OCI-LY7 (cell line): ENCODE data around the gene HSD17B2. TPM values are rescaled to one million over a fixed set of nuclear protein-coding genes. Genes with fewer than 3 reads are reported as not detected.

Experiments used
- BruUV-seq: library from RNA; stranded (reverse); fragments of 400-500 nt; replicated peaks from 2 replicates; lab custom pipeline; 2021; lab: Mats Ljungman, UMichigan
- CTCF ChIA-PET: fragments of 300-600 bp; sonication (Branson Sonifier 250); formaldehyde crosslinking; loops from one replicate; lab custom pipeline; 2022; ENCODE audit warnings: antibody characterized with exemption; ENCODE audit not compliant: unreplicated experiment; lab: Charles Lee
- POLR2A ChIA-PET: fragments of 300-600 bp; sonication (Branson Sonifier 250); formaldehyde crosslinking; loops from one replicate; lab custom pipeline; 2022; ENCODE audit warnings: antibody characterized with exemption; lab: Charles Lee
- DNase-seq: peaks from one replicate; pipeline ENCODE4 v3.0.0-alpha.2; 2015; ENCODE audit warnings: low spot score
- H2AFZ ChIP-seq: fragments of 200-600 bp; sonication (generic), shearing (Covaris generic); 2 replicates; pipeline ENCODE4 v1.6.1; 2014; ENCODE audit warnings: mild to moderate bottlenecking, antibody characterized with exemption, low read length, moderate library complexity
- H3K27ac ChIP-seq: fragments of 200-600 bp; sonication (generic); 2 replicates; pipeline ENCODE4 v1.5.1; 2014; ENCODE audit warnings: mixed run types, low read depth, mild to moderate bottlenecking, moderate library complexity, low read length, inconsistent platforms; ENCODE audit not compliant: poor library complexity, severe bottlenecking
- H3K36me3 ChIP-seq: fragments of 200-600 bp; sonication (generic); 2 replicates; pipeline ENCODE4 v1.6.1; 2014; ENCODE audit warnings: mild to moderate bottlenecking, antibody characterized with exemption, low read length, moderate library complexity, mixed read lengths; ENCODE audit not compliant: insufficient read depth
- H3K4me1 ChIP-seq: fragments of 200-600 bp; sonication (generic); 2 replicates; pipeline ENCODE4 v1.5.1; 2014; ENCODE audit warnings: mild to moderate bottlenecking, low read length; ENCODE audit not compliant: insufficient read depth, poor library complexity, severe bottlenecking
- H3K4me2 ChIP-seq: fragments of 200-600 bp; sonication (generic); 2 replicates; pipeline ENCODE4 v1.6.1; 2014; ENCODE audit warnings: mild to moderate bottlenecking, low read length
- H3K4me3 ChIP-seq: fragments of 200-600 bp; sonication (generic); 2 replicates; pipeline ENCODE4 v1.5.1; 2014; ENCODE audit warnings: mild to moderate bottlenecking, low read depth, low read length; ENCODE audit not compliant: poor library complexity, severe bottlenecking
- H3K79me2 ChIP-seq: fragments of 200-600 bp; sonication (generic); 2 replicates; pipeline ENCODE4 v1.6.1; 2016; ENCODE audit warnings: low read depth, mild to moderate bottlenecking, low read length, moderate library complexity, mixed read lengths; ENCODE audit not compliant: insufficient read depth
- H3K9me2 ChIP-seq: fragments of 200-600 bp; sonication (generic); 2 replicates; pipeline ENCODE4 v1.6.1; 2016; ENCODE audit warnings: mild to moderate bottlenecking, low read length, mixed read lengths; ENCODE audit not compliant: insufficient read depth
- H3K9me3 ChIP-seq: fragments of 200-600 bp; sonication (generic); 2 replicates; pipeline ENCODE4 v1.6.1; 2014; ENCODE audit warnings: mild to moderate bottlenecking, mixed run types, low read length, mixed read lengths
- H4K20me1 ChIP-seq: fragments of 200-600 bp; sonication (generic); 2 replicates; pipeline ENCODE4 v1.6.1; 2014; ENCODE audit warnings: mild to moderate bottlenecking, antibody characterized with exemption, low read length, moderate library complexity, mixed read lengths; ENCODE audit not compliant: insufficient read depth
- EZH2phosphoT487 ChIP-seq: fragments of 200-600 bp; sonication (generic); IDR thresholded peaks from 2 replicates; pipeline ENCODE4 v1.6.1; 2018; ENCODE audit warnings: low read depth, borderline replicate concordance, mild to moderate bottlenecking, mixed run types, antibody characterized with exemption, low read length, moderate library complexity, mixed read lengths
- intact Hi-C: fragments of 100-400 bp; cut with micrococcal nuclease; formaldehyde crosslinking; loops from one replicate; pipeline ENCODE4 v1.10.0; 2022; ENCODE audit not compliant: unreplicated experiment
- total RNA-seq, 2 experiments: library from RNA; depleted of rRNA in 1 of 2; stranded (reverse); fragments of >200 nt in 1 of 2; shearing (Covaris generic) in 1 of 2; gene quantifications; 2 replicates each; pipeline ENCODE4 v1.2.3, GENCODE V29; 2014 to 2022
- TF ChIP-seq, protein P1 (sequence below): fragments of 200-600 bp; sonication (generic); conservative IDR thresholded peaks from 2 replicates; pipeline ENCODE4 v1.5.1; 2014; ENCODE audit warnings: mild to moderate bottlenecking, antibody characterized with exemption, low read length, moderate library complexity, mixed read lengths

HSD17B2 gene
- total RNA-seq, 2 experiments from 2014 or later, result not detected

GRCh38 chr16:82011199-82011641, 23.8 kb upstream of the HSD17B2 start, which contains the start of gene SDR42E1:
Gene SDR42E1, minus strand, starts transcription at chr16:82011470. Its CDS starts 10,612 bp downstream, at chr16:82000858.
- no peak within 1 kb of the TSS for H3K27ac ChIP-seq
- 0 out of 2 replicates have a peak, but pooled peaks cover 10% of the 10 kb centered on the region for H3K9me3 ChIP-seq
- no peak within 1 kb of the TSS for H2AFZ ChIP-seq
- CTCF ChIA-PET, result no interaction called here
- DNase-seq, result peak; percentile 11
- H3K4me2 ChIP-seq, result peak within 1 kb of the TSS; percentile 45; the same call in 1 of the 2 replicates
- intact Hi-C loops, result no loop called here
- no peaks in the 10 kb centered on the region for H3K9me2 ChIP-seq
- no TSS peak for BruUV-seq
- peak within 1 kb of the TSS; percentile 17 for H3K4me3 ChIP-seq
- no peaks in the 10 kb centered on the region for H3K36me3 ChIP-seq
- H3K4me1 ChIP-seq, result no peaks in the 10 kb centered on the region
- POLR2A ChIA-PET, result interaction anchor here (0.7 kb wide), 1 partner anchor 158 kb away, joined by 4 read pairs; no protein-coding TSS in a partner anchor
- H4K20me1 ChIP-seq, result no peaks in the 10 kb centered on the region
- H3K79me2 ChIP-seq, result no peaks in the 10 kb centered on the region
- TF ChIP-seq, protein P1, sequence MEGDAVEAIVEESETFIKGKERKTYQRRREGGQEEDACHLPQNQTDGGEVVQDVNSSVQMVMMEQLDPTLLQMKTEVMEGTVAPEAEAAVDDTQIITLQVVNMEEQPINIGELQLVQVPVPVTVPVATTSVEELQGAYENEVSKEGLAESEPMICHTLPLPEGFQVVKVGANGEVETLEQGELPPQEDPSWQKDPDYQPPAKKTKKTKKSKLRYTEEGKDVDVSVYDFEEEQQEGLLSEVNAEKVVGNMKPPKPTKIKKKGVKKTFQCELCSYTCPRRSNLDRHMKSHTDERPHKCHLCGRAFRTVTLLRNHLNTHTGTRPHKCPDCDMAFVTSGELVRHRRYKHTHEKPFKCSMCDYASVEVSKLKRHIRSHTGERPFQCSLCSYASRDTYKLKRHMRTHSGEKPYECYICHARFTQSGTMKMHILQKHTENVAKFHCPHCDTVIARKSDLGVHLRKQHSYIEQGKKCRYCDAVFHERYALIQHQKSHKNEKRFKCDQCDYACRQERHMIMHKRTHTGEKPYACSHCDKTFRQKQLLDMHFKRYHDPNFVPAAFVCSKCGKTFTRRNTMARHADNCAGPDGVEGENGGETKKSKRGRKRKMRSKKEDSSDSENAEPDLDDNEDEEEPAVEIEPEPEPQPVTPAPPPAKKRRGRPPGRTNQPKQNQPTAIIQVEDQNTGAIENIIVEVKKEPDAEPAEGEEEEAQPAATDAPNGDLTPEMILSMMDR, result no peak
- TF ChIP-seq EZH2phosphoT487, result no peak

DNA sequence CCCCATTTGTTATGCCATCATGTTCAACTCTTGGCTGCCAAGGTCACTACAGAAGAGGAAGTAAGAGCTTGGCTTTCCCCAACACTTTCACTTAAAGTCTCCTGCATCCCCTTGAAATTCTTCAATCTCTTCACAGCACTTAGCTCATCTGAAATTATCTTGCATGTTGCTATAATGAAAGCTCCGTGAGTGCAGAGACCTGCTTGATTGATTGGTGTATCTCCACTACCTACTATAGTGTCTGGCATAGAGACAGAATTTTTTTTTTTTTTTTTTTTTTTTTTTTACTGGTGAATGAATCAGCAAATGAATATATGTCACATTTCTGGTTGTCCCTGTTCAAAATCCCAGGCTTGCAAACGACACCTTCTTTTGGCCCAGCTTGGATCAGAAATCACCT, 21.9 kb upstream of the HSD17B2 start:
- Histone ChIP-seq H4K20me1 (no peaks in the 10 kb centered on the region), H3K4me1 (no peaks in the 10 kb centered on the region), H3K9me3 (0 out of 2 replicates have a peak, but pooled peaks cover 9% of the 10 kb centered on the region), H3K27ac (no peak overlapping the region), H3K9me2 (no peaks in the 10 kb centered on the region), H3K79me2 (no peaks in the 10 kb centered on the region), H3K4me2 (no peak overlapping the region), H2AFZ (no peak overlapping the region), H3K4me3 (no peak overlapping the region), H3K36me3 (no peaks in the 10 kb centered on the region)
- intact Hi-C loops, result no loop called here
- ChIA-PET POLR2A (interaction anchor here (0.6 to 0.7 kb wide), 3 partner anchors 33 to 939 kb away, joined by 3 to 6 read pairs (median 4); no protein-coding TSS in a partner anchor), CTCF (no interaction called here)
- TF ChIP-seq EZH2phosphoT487, result no peak
- TF ChIP-seq, protein P1, result no peak
- DNase-seq, result no peak
- no TSS peak for BruUV-seq

DNA sequence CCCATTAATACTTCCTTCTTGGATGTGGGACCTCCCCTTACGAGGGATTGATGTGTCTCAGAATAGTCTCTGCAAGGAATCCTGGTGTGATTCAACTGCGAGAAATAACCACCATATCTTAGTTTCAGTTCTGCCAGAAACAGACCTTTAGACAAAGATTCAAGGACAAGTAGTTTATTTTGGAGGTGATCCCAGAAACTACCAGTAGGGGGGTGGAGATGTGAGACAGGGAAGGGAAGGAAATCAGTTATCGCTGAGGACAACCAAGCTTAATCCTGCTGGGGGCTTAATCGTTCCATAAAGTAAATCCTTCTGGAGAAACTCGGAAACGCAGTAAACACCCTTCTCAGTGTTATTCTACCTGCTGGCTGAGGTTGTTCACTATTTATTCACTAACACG, 18.8 kb upstream of the HSD17B2 start:
- Histone ChIP-seq H3K4me3 (no peak overlapping the region), H3K36me3 (no peaks in the 10 kb centered on the region), H4K20me1 (no peaks in the 10 kb centered on the region), H3K79me2 (no peaks in the 10 kb centered on the region), H3K27ac (no peak overlapping the region), H2AFZ (no peak overlapping the region), H3K9me3 (no peaks in the 10 kb centered on the region), H3K9me2 (no peaks in the 10 kb centered on the region), H3K4me2 (no peak overlapping the region), H3K4me1 (no peaks in the 10 kb centered on the region)
- ChIA-PET POLR2A (no interaction called here), CTCF (no interaction called here)
- no TSS peak for BruUV-seq
- TF ChIP-seq EZH2phosphoT487, result no peak
- TF ChIP-seq, protein P1, result peak; percentile 56
- intact Hi-C loops, result no loop called here
- no peak for DNase-seq
